Keratinocyte (primary cell): Measurements from ENCODE around the gene FTO.

Experiments used
- EZH2 ChIP-seq: IDR thresholded peaks from one replicate; pipeline ENCODE4 v1.6.1; 2012; ENCODE audit warnings: inconsistent platforms, mild to moderate bottlenecking, low read length, moderate library complexity
- TF ChIP-seq, protein P1 (sequence below), 3 experiments: IDR thresholded peaks in 1 of 3; conservative IDR thresholded peaks in 1 of 3; optimal IDR thresholded peaks in 1 of 3; 2 replicates in 2 of 3; 3 replicates in 1 of 3; pipeline versions ENCODE3 to v1.5.1; 2011; ENCODE audit warnings: low read length in 3 of 3, mild to moderate bottlenecking in 3 of 3, moderate library complexity in 2 of 3, control low read depth in 1 of 3, inconsistent platforms in 1 of 3; ENCODE audit not compliant: insufficient read depth in 2 of 3; ENCODE audit errors: extremely low read depth in 1 of 3

DNA sequence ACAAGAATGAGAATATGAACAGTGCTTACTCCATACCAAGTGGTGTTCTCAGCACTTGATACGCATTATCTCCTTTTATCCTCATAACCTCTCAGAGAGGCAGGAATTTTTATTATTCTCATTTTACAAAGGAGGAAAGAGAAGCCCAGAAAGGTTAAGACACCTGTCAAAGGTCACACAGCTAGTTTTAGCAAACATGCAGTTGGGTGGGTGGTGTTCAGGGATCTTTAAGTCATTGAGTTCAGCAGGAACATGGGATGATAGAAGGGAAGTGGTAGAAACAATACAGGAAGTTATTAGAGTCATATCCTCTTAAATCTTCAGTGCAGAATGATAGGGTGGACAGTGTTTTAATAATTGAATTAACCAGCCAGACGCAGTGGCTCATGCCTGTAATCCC, 487.2 kb downstream of the FTO start:
- TF ChIP-seq, protein P1, sequence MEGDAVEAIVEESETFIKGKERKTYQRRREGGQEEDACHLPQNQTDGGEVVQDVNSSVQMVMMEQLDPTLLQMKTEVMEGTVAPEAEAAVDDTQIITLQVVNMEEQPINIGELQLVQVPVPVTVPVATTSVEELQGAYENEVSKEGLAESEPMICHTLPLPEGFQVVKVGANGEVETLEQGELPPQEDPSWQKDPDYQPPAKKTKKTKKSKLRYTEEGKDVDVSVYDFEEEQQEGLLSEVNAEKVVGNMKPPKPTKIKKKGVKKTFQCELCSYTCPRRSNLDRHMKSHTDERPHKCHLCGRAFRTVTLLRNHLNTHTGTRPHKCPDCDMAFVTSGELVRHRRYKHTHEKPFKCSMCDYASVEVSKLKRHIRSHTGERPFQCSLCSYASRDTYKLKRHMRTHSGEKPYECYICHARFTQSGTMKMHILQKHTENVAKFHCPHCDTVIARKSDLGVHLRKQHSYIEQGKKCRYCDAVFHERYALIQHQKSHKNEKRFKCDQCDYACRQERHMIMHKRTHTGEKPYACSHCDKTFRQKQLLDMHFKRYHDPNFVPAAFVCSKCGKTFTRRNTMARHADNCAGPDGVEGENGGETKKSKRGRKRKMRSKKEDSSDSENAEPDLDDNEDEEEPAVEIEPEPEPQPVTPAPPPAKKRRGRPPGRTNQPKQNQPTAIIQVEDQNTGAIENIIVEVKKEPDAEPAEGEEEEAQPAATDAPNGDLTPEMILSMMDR (optimal IDR thresholded peaks at IDR 0.05 in 1 of 3, IDR thresholded peaks at IDR 0.05 in 1 of 3, conservative IDR thresholded peaks at IDR 0.05 in 1 of 3; ENCODE audit: extremely low read depth in 1 of 3, insufficient read depth in 2 of 3, low read length in 3 of 3) = no peak
- TF ChIP-seq EZH2 = no peak
